K562 (cell line): ENCODE measurements around the gene LRP10. TPM values are rescaled to one million over a fixed set of nuclear protein-coding genes. Genes with fewer than 3 reads are reported as not detected.

Source experiments
- BRD9 ChIP-seq: fragments of 450-650 bp; IDR thresholded peaks from 2 replicates; pipeline ENCODE4 v1.6.1; 2018; ENCODE audit warnings: low read depth; ENCODE audit not compliant: partially characterized antibody
- CTBP1 ChIP-seq: fragments of 450-650 bp; IDR thresholded peaks from 2 replicates; pipeline ENCODE4 v1.6.1; 2016; ENCODE audit warnings: borderline replicate concordance
- IRF2 ChIP-seq: sonication (generic); formaldehyde crosslinking; IDR thresholded peaks from 2 replicates; pipeline ENCODE4 v1.8.1; 2022; ENCODE audit warnings: mild to moderate bottlenecking, missing genetic modification reagents
- LCOR ChIP-seq: sonication (generic); formaldehyde crosslinking; IDR thresholded peaks from 2 replicates; pipeline ENCODE4 v1.8.0; 2022; ENCODE audit warnings: mild to moderate bottlenecking, missing genetic modification reagents
- POLR2H ChIP-seq: IDR thresholded peaks from 2 replicates; pipeline ENCODE4 v1.6.1; 2016; ENCODE audit warnings: missing genetic modification characterization, low read depth, mild to moderate bottlenecking, control low read depth, missing compliant biosample characterization, moderate library complexity
- RERE ChIP-seq: sonication (generic); formaldehyde crosslinking; IDR thresholded peaks from 2 replicates; pipeline ENCODE4 v1.8.0; 2023; ENCODE audit warnings: missing genetic modification reagents, mild to moderate bottlenecking, borderline replicate concordance
- SLC30A9 ChIP-seq: fragments of 250-450 bp; sonication (Bioruptor Pico); IDR thresholded peaks from 2 replicates; pipeline ENCODE4 v1.8.0; 2022; ENCODE audit warnings: mild to moderate bottlenecking, moderate library complexity
- SMARCC2 ChIP-seq: fragments of 450-650 bp; IDR thresholded peaks from 2 replicates; pipeline ENCODE4 v1.6.1; 2017; ENCODE audit warnings: antibody characterized with exemption, moderate library complexity, mild to moderate bottlenecking, low read depth
- SRSF7 ChIP-seq: fragments of 200-400 bp; formaldehyde crosslinking; optimal IDR thresholded peaks from 2 replicates; pipeline ENCODE3; 2017; ENCODE audit warnings: mild to moderate bottlenecking, low read depth, low read length
- TEAD2 ChIP-seq: fragments of 450-650 bp; IDR thresholded peaks from 2 replicates; pipeline ENCODE4 v1.6.1; 2016; ENCODE audit warnings: missing genetic modification characterization, control low read depth, missing compliant biosample characterization
- ZBED1 ChIP-seq: IDR thresholded peaks from 2 replicates; pipeline ENCODE4 v1.6.1; 2014
- ZBTB2 ChIP-seq: fragments of 450-650 bp; IDR thresholded peaks from 2 replicates; pipeline ENCODE4 v1.6.1; 2016; ENCODE audit warnings: antibody characterized with exemption
- ZC3H8 ChIP-seq: fragments of 450-650 bp; IDR thresholded peaks from 2 replicates; pipeline ENCODE4 v1.6.1; 2017
- ZNF121 ChIP-seq: sonication (generic); formaldehyde crosslinking; conservative IDR thresholded peaks from 2 replicates; pipeline ENCODE4 v1.8.0; 2022; ENCODE audit warnings: missing genetic modification reagents
- ZNF133 ChIP-seq: fragments of 250-450 bp; sonication (Bioruptor Pico); IDR thresholded peaks from 2 replicates; pipeline ENCODE4 v1.4.0; 2020; ENCODE audit warnings: mild to moderate bottlenecking
- ZNF175 ChIP-seq: fragments of 200-800 bp; sonication (Bioruptor generic); IDR thresholded peaks from 2 replicates; pipeline ENCODE4 v1.6.1; 2016; ENCODE audit warnings: low read depth, mild to moderate bottlenecking, missing genetic modification characterization, missing compliant biosample characterization
- ZNF24 ChIP-seq: fragments of 450-650 bp; IDR thresholded peaks from 2 replicates; pipeline ENCODE4 v1.6.1; 2016
- ZNF639 ChIP-seq, 2 experiments: fragments of 200-800 bp in 1 of 2; sonication (Bioruptor generic) in 1 of 2; sonication (generic) in 1 of 2; formaldehyde crosslinking in 1 of 2; IDR thresholded peaks in 1 of 2; conservative IDR thresholded peaks in 1 of 2; 2 replicates each; pipeline versions ENCODE4 v1.5.0 to v1.6.1; 2016 to 2020; ENCODE audit warnings: missing compliant biosample characterization in 1 of 2, missing genetic modification characterization in 1 of 2, missing genetic modification reagents in 1 of 2
- ZSCAN32 ChIP-seq: fragments of 450-650 bp; formaldehyde crosslinking; IDR thresholded peaks from 2 replicates; pipeline ENCODE4 v1.4.0; 2020; ENCODE audit warnings: mild to moderate bottlenecking, moderate library complexity
- polyA plus RNA-seq, 8 experiments: library from polyadenylated mRNA; depleted of rRNA in 4 of 8; stranded (reverse) in 5 of 8; unstranded in 3 of 8; fragments of >200 nt; fragmentation: Nextera tagmentation in 2 of 8; fragmentation: Illumina TruSeq in 1 of 8; extraction: Ambion mirVana in 2 of 8; extraction: Trizol in 1 of 8; gene quantifications; 2 replicates each; pipeline versions ENCODE4 v1.2.1 to v1.2.3, GENCODE V29; 2011 to 2014; ENCODE audit warnings: inconsistent platforms in 1 of 8, missing spikeins in 1 of 8
- total RNA-seq, 7 experiments: library from RNA; depleted of rRNA in 6 of 7; stranded (reverse); fragments of >200 nt in 6 of 7; fragmentation: Illumina TruSeq in 2 of 7; extraction: Trizol in 2 of 7; gene quantifications; 2 replicates each; pipeline versions ENCODE4 v1.2.1 to v1.2.3, GENCODE V29; 2011 to 2021; ENCODE audit warnings: low replicate concordance in 1 of 7

The LRP10 gene
- total and polyA plus RNA-seq, 9 of the 15 experiments (the other 6 are each of a cell fraction or from before 2014, with no cell fraction given), result 1.3 to 45.5 (median 10.9) TPM

GRCh38 chr14:22929104-22929960, 57.8 kb downstream of the LRP10 start, which contains the start of gene PRMT5 (continued):
- TF ChIP-seq ZNF133 (CRISPR knock-in tag) (no peak), POLR2H (tag) (peak; percentile 100), ZNF639 (CRISPR knock-in tag; conservative IDR thresholded peaks at IDR 0.05 in 1 of 2, IDR thresholded peaks at IDR 0.05 in 1 of 2) (0 out of 4 replicates have a peak, but pooled peaks of 1 of the 2 experiments have one; percentile 9), SMARCC2 (no peak), TEAD2 (tag) (no peak), ZBED1 (no peak), SRSF7 (no peak), CTBP1 (peak; percentile 39; the same call in 1 of the 2 replicates), ZC3H8 (no peak), RERE (CRISPR knock-in tag) (no peak), BRD9 (peak; percentile 99), SLC30A9 (CRISPR knock-in tag) (no peak), ZNF175 (CRISPR knock-in tag) (0 out of 2 replicates have a peak, but pooled peaks have one; percentile 30), ZBTB2 (no peak; the same call in 1 of the 2 replicates), ZNF121 (CRISPR knock-in tag) (no peak), LCOR (CRISPR knock-in tag) (peak; percentile 76), IRF2 (CRISPR knock-in tag) (no peak), ZSCAN32 (CRISPR knock-in tag) (no peak; the same call in 1 of the 2 replicates), ZNF24 (0 out of 2 replicates have a peak, but pooled peaks have one; percentile 22)
